ENCODE data around the gene LRRC8D. TPM values are rescaled to one million over a fixed set of nuclear protein-coding genes. Genes with fewer than 3 reads are reported as not detected.

The LRRC8D gene
- total and polyA plus RNA-seq, 9 of the 15 experiments (the other 6 are each of a cell fraction or from before 2014, with no cell fraction given): 3.4 to 53.9 (median 15.9) TPM

GRCh38 chr1:89865498-89866382, 44.9 kb downstream of the LRRC8D start (continued):
- TF ChIP-seq ZNF592 (IDR thresholded peaks at IDR 0.05) (0 out of 2 replicates have a peak, but pooled peaks have one; percentile 28), MLLT1 (IDR thresholded peaks at IDR 0.05) (no peak), PHB2 (IDR thresholded peaks at IDR 0.05; ENCODE audit: low read depth) (no peak), NFIC (IDR thresholded peaks at IDR 0.05) (no peak), CBX8 (IDR thresholded peaks at IDR 0.05; ENCODE audit: borderline replicate concordance, extremely low read depth, low read depth, low read length, poor library complexity, severe bottlenecking) (no peak), KLF1 (tag; IDR thresholded peaks at IDR 0.05) (no peak), ZFP1 (CRISPR knock-in tag; IDR thresholded peaks at IDR 0.05) (no peak), TRIM25 (IDR thresholded peaks at IDR 0.05; ENCODE audit: borderline replicate concordance) (no peak), CGGBP1 (CRISPR knock-in tag; IDR thresholded peaks at IDR 0.05) (no peak), TEAD4 (IDR thresholded peaks at IDR 0.05; ENCODE audit: low read length) (0 out of 2 replicates have a peak, but pooled peaks have one; percentile 47), TEAD4 (CRISPR knock-in tag; IDR thresholded peaks at IDR 0.05; ENCODE audit: borderline replicate concordance) (no peak), OTX1 (CRISPR knock-in tag; IDR thresholded peaks at IDR 0.05) (no peak), ARID4B (CRISPR knock-in tag; IDR thresholded peaks at IDR 0.05) (no peak)
